ENCODE data around the gene PSAP. TPM values are rescaled to one million over a fixed set of nuclear protein-coding genes. Genes with fewer than 3 reads are reported as not detected.

The PSAP gene
- total RNA-seq, 1 donor from 2014 or later = 614 TPM

DNA sequence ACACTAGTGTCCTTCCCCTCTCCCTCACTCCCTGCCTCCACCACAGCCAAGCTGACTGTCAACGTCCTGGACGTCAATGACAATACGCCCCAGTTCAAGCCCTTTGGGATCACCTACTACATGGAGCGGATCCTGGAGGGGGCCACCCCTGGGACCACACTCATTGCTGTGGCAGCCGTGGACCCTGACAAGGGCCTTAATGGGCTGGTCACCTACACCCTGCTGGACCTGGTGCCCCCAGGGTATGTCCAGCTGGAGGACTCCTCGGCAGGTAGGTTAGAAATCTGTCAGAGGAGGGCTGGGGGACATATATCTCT, 52.8 kb downstream of the PSAP start:
- TF ChIP-seq CTCF (conservative IDR thresholded peaks at IDR 0.05; ENCODE audit: low read depth, low read length) = no peak
- DNase-seq (ENCODE audit: low read depth) = no peak
- H3K4me3 ChIP-seq (ENCODE audit: low read depth, low read length) = no peak overlapping the region

DNA sequence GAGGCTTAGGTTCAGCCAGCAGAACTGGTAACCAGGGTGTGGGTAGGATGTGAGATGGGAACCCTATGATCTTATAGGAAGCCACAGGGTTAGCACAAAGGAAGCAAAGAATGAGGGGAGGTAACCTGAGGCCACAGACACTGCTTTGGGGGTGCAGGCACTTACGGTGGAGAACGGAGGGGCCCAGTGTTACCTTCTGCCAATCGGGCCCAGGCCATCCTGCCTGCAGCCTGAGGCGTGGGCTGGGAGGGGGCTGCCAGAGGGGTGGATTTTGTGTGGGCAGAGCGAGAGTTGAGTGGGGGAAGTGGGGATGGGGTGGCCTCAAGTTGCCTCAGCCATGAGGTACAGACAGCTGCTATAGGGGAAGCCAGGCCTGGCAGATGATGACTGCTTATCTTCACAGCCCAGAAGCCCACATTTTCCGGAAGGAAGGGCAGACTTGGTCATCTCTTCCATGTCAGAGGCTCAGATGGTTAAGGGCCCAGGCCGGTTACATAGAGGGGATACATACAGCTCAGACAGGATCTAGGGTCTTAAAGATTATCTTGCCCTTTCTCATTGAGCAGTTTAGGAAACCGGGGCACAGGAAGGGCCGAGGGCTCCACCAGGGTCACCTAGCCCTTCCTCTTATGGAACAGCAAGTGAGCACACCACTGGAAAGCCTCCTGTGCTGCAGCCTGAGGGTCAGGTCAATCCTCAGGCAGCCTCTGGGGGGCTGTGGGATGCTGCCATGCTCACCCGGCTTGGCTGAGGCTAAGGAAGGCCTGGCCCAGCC, 53.3 kb downstream of the PSAP start:
- no peak for DNase-seq (ENCODE audit: low read depth)
- no peak for TF ChIP-seq CTCF (conservative IDR thresholded peaks at IDR 0.05; ENCODE audit: low read depth, low read length)
- no peak overlapping the region for H3K4me3 ChIP-seq (ENCODE audit: low read depth, low read length)

- TF ChIP-seq CTCF (conservative IDR thresholded peaks at IDR 0.05; ENCODE audit: low read depth, low read length) = no peak
- no peak overlapping the region for H3K4me3 ChIP-seq (ENCODE audit: low read depth, low read length)
- DNase-seq (ENCODE audit: low read depth) = no peak
These were observed 54.2 kb downstream of the PSAP start for GRCh38 chr10:71796749-71797405.

DNA sequence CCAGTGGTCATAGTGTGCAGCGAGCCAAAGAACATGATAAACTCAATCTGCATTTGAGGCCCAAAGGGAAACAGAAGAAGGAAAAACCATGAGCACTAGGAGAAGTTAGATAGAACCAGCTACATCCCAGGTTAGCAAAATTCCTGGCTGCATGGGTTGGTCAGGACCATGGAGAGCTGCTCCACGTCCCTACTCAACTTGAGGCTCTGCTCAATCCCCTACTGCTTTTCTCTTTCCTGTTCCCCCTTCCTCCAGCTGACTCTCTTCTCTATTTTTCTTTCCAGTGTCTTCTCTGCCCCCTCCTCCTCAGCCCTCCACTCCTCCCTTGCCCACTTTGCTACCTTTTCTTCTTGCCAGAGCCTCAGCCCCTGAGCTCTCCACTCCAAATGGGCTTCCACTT, 55.8 kb downstream of the PSAP start:
- no peak for DNase-seq (ENCODE audit: low read depth)
- TF ChIP-seq CTCF (conservative IDR thresholded peaks at IDR 0.05; ENCODE audit: low read depth, low read length) = no peak

GRCh38 chr10:71790749-71791440, 60.2 kb downstream of the PSAP start:
- no peak for TF ChIP-seq CTCF (conservative IDR thresholded peaks at IDR 0.05; ENCODE audit: low read depth, low read length)
- H3K4me3 ChIP-seq (ENCODE audit: low read depth, low read length) = no peak overlapping the region
- DNase-seq (ENCODE audit: low read depth) = no peak

More for the DNA sequence above, 55.8 kb downstream of the PSAP start:
- no peak overlapping the region for H3K4me3 ChIP-seq (ENCODE audit: low read depth, low read length)

DNA sequence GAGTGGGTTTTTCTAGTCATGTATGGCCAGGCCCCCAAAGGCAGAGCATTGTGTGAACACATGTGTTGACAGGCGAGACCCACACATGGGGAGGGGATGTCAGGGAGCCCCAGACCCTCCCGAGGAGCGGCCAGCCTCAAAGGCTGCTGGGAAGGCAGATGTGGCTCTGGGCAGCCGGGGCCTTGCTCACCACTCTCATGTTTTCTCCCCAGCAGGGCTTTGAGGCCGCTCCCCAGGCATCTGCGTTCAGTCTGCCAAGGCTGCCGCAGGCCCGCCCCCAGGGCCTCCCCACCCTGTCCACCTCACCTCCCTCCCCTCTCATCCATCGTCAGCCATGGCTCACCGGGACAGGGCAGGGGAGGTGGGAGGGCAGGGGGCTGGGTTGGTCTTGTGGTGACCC, 61.2 kb downstream of the PSAP start:
- H3K4me3 ChIP-seq (ENCODE audit: low read depth, low read length) = no peak overlapping the region
- no peak for TF ChIP-seq CTCF (conservative IDR thresholded peaks at IDR 0.05; ENCODE audit: low read depth, low read length)
- DNase-seq (ENCODE audit: low read depth) = no peak
